Immature natural killer cell (primary cell): ENCODE results near the gene PLPPR2. TPM values are rescaled to one million over a fixed set of nuclear protein-coding genes. Genes with fewer than 3 reads are reported as not detected.
"Not testable (repeated sequence)": the region's sequence is repeated elsewhere in the genome, so short reads cannot be mapped to it uniquely, and the experiment has no call there.

Source experiments
- DNase-seq, 3 donors: peaks; one replicate each; pipeline ENCODE4 v3.0.0; 2022; ENCODE audit warnings: mixed read lengths in 1 of 3
- H3K27ac Mint-ChIP-seq, 6 donors: one replicate each; pipeline ENCODE4 v1.8.0; 2020; ENCODE audit warnings: mixed read lengths in 6 of 6, mild to moderate bottlenecking in 5 of 6, inconsistent platforms in 4 of 6, moderate library complexity in 3 of 6
- H3K27me3 Mint-ChIP-seq, 3 donors: one replicate each; pipeline ENCODE4 v1.8.0; 2020 to 2021; ENCODE audit warnings: low read depth in 3 of 3, mild to moderate bottlenecking in 3 of 3, mixed read lengths in 3 of 3, moderate library complexity in 3 of 3, inconsistent platforms in 1 of 3
- H3K36me3 Mint-ChIP-seq, 3 donors: one replicate each; pipeline ENCODE4 v1.8.0; 2020; ENCODE audit warnings: mixed read lengths in 3 of 3, inconsistent platforms in 2 of 3, mild to moderate bottlenecking in 2 of 3
- H3K4me1 Mint-ChIP-seq, 2 donors: one replicate each; pipeline ENCODE4 v1.8.0; 2020; ENCODE audit warnings: inconsistent platforms in 2 of 2, mild to moderate bottlenecking in 2 of 2, mixed read lengths in 2 of 2, moderate library complexity in 1 of 2
- H3K4me3 Mint-ChIP-seq, 5 donors: one replicate each; pipeline ENCODE4 v1.8.0; 2020; ENCODE audit warnings: mild to moderate bottlenecking in 5 of 5, mixed read lengths in 5 of 5, inconsistent platforms in 3 of 5, moderate library complexity in 3 of 5
- H3K9me3 Mint-ChIP-seq, 6 donors: one replicate each; pipeline ENCODE4 v1.8.0; 2020; ENCODE audit warnings: mild to moderate bottlenecking in 6 of 6, mixed read lengths in 6 of 6, inconsistent platforms in 4 of 6, moderate library complexity in 3 of 6
- polyA plus RNA-seq, 3 donors: library from polyadenylated mRNA; unstranded; fragments of 300-500 nt; fragmentation: Illumina TruSeq; gene quantifications; one replicate each; pipeline ENCODE4 v1.2.3, GENCODE V29; 2021

PLPPR2 gene
- polyA plus RNA-seq, 3 donors from 2014 or later, result 1.2 to 2.7 (median 1.8) TPM

- no peak for DNase-seq
- H3K36me3 Mint-ChIP-seq, result no peaks in the 10 kb centered on the region
- no peak overlapping the region for H3K4me3 Mint-ChIP-seq
- H3K9me3 Mint-ChIP-seq, result no peaks in the 10 kb centered on the region
- no peak overlapping the region for H3K27ac Mint-ChIP-seq
- H3K4me1 Mint-ChIP-seq, result no peaks in the 10 kb centered on the region
- peaks cover 0 to 5% (median 4%) of the 10 kb centered on the region in 3 donors for H3K27me3 Mint-ChIP-seq
Measured at GRCh38 chr19:11404588-11405222, 49.5 kb downstream of the PLPPR2 start.

- Mint-ChIP-seq H3K9me3 (no peaks in the 10 kb centered on the region), H3K4me3 (no peak overlapping the region), H3K36me3 (no peaks in the 10 kb centered on the region), H3K4me1 (no peaks in the 10 kb centered on the region), H3K27ac (no peak overlapping the region), H3K27me3 (peaks cover 0 to 5% (median 4%) of the 10 kb centered on the region in 3 donors)
- no peak for DNase-seq
Measured at GRCh38 chr19:11405846-11406643, 50.8 kb downstream of the PLPPR2 start.

GRCh38 chr19:11406703-11407236 is 51.5 kb downstream of the PLPPR2 start:
- H3K36me3 Mint-ChIP-seq, H3K9me3 Mint-ChIP-seq, H3K27ac Mint-ChIP-seq, H3K4me3 Mint-ChIP-seq, H3K27me3 Mint-ChIP-seq, DNase-seq, H3K4me1 Mint-ChIP-seq: not testable (repeated sequence)

GRCh38 chr19:11408591-11408990 is 53.4 kb downstream of the PLPPR2 start:
- no peak for DNase-seq
- peaks cover 0 to 5% (median 4%) of the 10 kb centered on the region in 3 donors for H3K27me3 Mint-ChIP-seq
- no peaks in the 10 kb centered on the region for H3K9me3 Mint-ChIP-seq
- no peaks in the 10 kb centered on the region for H3K4me1 Mint-ChIP-seq
- no peaks in the 10 kb centered on the region for H3K36me3 Mint-ChIP-seq
- no peak overlapping the region for H3K4me3 Mint-ChIP-seq
- no peak overlapping the region for H3K27ac Mint-ChIP-seq

GRCh38 chr19:11410682-11411081 is 55.5 kb downstream of the PLPPR2 start:
- no peaks in the 10 kb centered on the region for H3K4me1 Mint-ChIP-seq
- H3K9me3 Mint-ChIP-seq, result no peaks in the 10 kb centered on the region
- peaks cover 0 to 5% (median 4%) of the 10 kb centered on the region in 3 donors for H3K27me3 Mint-ChIP-seq
- H3K36me3 Mint-ChIP-seq, result no peaks in the 10 kb centered on the region
- no peak for DNase-seq
- no peak overlapping the region for H3K4me3 Mint-ChIP-seq
- H3K27ac Mint-ChIP-seq, result no peak overlapping the region

- DNase-seq, result no peak
- H3K4me3 Mint-ChIP-seq, result no peak overlapping the region
- no peaks in the 10 kb centered on the region for H3K36me3 Mint-ChIP-seq
- H3K27me3 Mint-ChIP-seq, result peaks cover 8% of the 10 kb centered on the region in 3 donors
- no peak overlapping the region for H3K27ac Mint-ChIP-seq
- no peaks in the 10 kb centered on the region for H3K9me3 Mint-ChIP-seq
- no peaks in the 10 kb centered on the region for H3K4me1 Mint-ChIP-seq
Measured at GRCh38 chr19:11414544-11414943, 59.3 kb downstream of the PLPPR2 start.

Other genes starting within 250 kb of the PLPPR2 start
- gene SPC24, start 199.7 kb upstream of the PLPPR2 start, polyA plus RNA-seq, result under 1 TPM in 2 of 3 donors, not detected in 1; 0.08 to 0.96 TPM
- gene KANK2, start 157.9 kb upstream of the PLPPR2 start, polyA plus RNA-seq, result under 1 TPM in 2 of 3 donors, not detected in 1; 0.08 to 0.57 TPM
- gene ANGPTL8, start 115.8 kb upstream of the PLPPR2 start, polyA plus RNA-seq, result not detected
- not detected for gene DOCK6, start 92.9 kb upstream of the PLPPR2 start, polyA plus RNA-seq
- not detected for gene TSPAN16, start 59.3 kb upstream of the PLPPR2 start, polyA plus RNA-seq
- gene RAB3D, start 15.8 kb upstream of the PLPPR2 start, polyA plus RNA-seq, result 1 to 10 TPM; 1.6 to 2.9 (median 2.2) TPM
- 10 to 100 TPM; 73.3 to 91.2 (median 81.4) TPM for gene TMEM205, start 9.2 kb upstream of the PLPPR2 start, polyA plus RNA-seq
- 10 to 100 TPM; 26.5 to 32.4 (median 28.8) TPM for gene CCDC159, start 8.9 kb upstream of the PLPPR2 start, polyA plus RNA-seq
- gene SWSAP1, start 19.2 kb downstream of the PLPPR2 start, polyA plus RNA-seq, result 1 to 10 TPM; 7.0 to 8.7 (median 8.3) TPM
- gene EPOR, start 28.9 kb downstream of the PLPPR2 start, polyA plus RNA-seq, result 1 to 10 TPM; 3.6 to 5.8 (median 5.4) TPM
- not detected for gene RGL3, start 63.9 kb downstream of the PLPPR2 start, polyA plus RNA-seq
- gene ODAD3, start 79.7 kb downstream of the PLPPR2 start, polyA plus RNA-seq, result not detected
- 10 to 100 TPM; 13.7 to 75.6 (median 28.4) TPM for gene PRKCSH, start 80.2 kb downstream of the PLPPR2 start, polyA plus RNA-seq
- gene ELAVL3, start 125.6 kb downstream of the PLPPR2 start, polyA plus RNA-seq, result not detected
- 1 to 10 TPM in 2 of 3 donors, under 1 TPM in 1; 0.78 to 3.3 (median 1.1) TPM for gene ZNF653, start 150.4 kb downstream of the PLPPR2 start, polyA plus RNA-seq
- 10 to 100 TPM; 25.6 to 29.4 (median 26.2) TPM for gene ECSIT, start 173.7 kb downstream of the PLPPR2 start, polyA plus RNA-seq
- gene CNN1, start 183.4 kb downstream of the PLPPR2 start, polyA plus RNA-seq, result not detected
- gene ELOF1, start 203.8 kb downstream of the PLPPR2 start, polyA plus RNA-seq, result 100 to 1,000 TPM in 1 of 3 donors, 10 to 100 TPM in 2; 88.4 to 102 (median 98.3) TPM
- 10 to 100 TPM; 10.9 to 14.0 (median 13.9) TPM for gene ACP5, start 222.2 kb downstream of the PLPPR2 start, polyA plus RNA-seq
- gene ZNF627, start 242.1 kb downstream of the PLPPR2 start, polyA plus RNA-seq, result 1 to 10 TPM; 6.1 to 9.6 (median 6.9) TPM